HCT116 (cell line): ENCODE measurements around the gene UCK1. TPM values are rescaled to one million over a fixed set of nuclear protein-coding genes. Genes with fewer than 3 reads are reported as not detected.

ENCODE experiments used
- ATAC-seq: fragments of 200-7000 bp; cut with Tn5 transposase; 2 replicates; pipeline ENCODE4 v1.9.1; 2020; ENCODE audit warnings: mild to moderate bottlenecking, moderate library complexity
- BruUV-seq: library from RNA; stranded (reverse); fragments of 400-500 nt; replicated peaks from 2 replicates; lab custom pipeline; 2021; lab: Mats Ljungman, UMichigan
- CTCF ChIA-PET: fragments of 300-600 bp; sonication (Branson Sonifier 250); formaldehyde crosslinking; loops from one replicate; lab custom pipeline; 2021; ENCODE audit warnings: antibody characterized with exemption; lab: Charles Lee
- POLR2A ChIA-PET: fragments of 300-600, 350-600 bp; sonication (Branson Sonifier 250); formaldehyde crosslinking; loops from one replicate; lab custom pipeline; 2021; ENCODE audit warnings: antibody characterized with exemption; lab: Charles Lee
- RAD21 ChIA-PET, 2 experiments: fragments of 300-600 bp; sonication (Branson Sonifier 250); formaldehyde crosslinking; loops; one replicate each; lab custom pipeline; 2023; ENCODE audit warnings: low total read pairs in 2 of 2; ENCODE audit not compliant: uncharacterized antibody in 2 of 2, unreplicated experiment in 2 of 2, low non-redundant PET in 1 of 2; lab: Charles Lee
- DNase-seq: peaks from one replicate; pipeline ENCODE4 v3.0.0-alpha.2; 2010; ENCODE audit warnings: low read depth, low spot score
- H2AFZ ChIP-seq: fragments of 200-600 bp; shearing (Covaris generic), sonication (generic); 2 replicates; pipeline ENCODE4 v1.6.1; 2017; ENCODE audit warnings: low read depth, mixed run types, mixed read lengths, antibody characterized with exemption, low read length; ENCODE audit not compliant: poor library complexity, severe bottlenecking
- H3K27ac ChIP-seq: 2 replicates; pipeline ENCODE4 v1.5.1; 2012; ENCODE audit warnings: low read depth, low read length
- H3K27me3 ChIP-seq: fragments of 200-600 bp; sonication (generic); 2 replicates; pipeline ENCODE4 v1.6.1; 2016; ENCODE audit warnings: mixed run types, low read length, mixed read lengths; ENCODE audit not compliant: insufficient read depth
- H3K36me3 ChIP-seq, 2 experiments: fragments of 200-500 bp in 1 of 2; fragments of 200-600 bp in 1 of 2; sonication (Bioruptor generic) in 1 of 2; sonication (generic) in 1 of 2; 2 replicates each; pipeline versions ENCODE4 v1.5.1 to v1.6.1; 2014 to 2016; ENCODE audit warnings: low read length in 2 of 2, inconsistent platforms in 1 of 2, mixed read lengths in 1 of 2, mixed run types in 1 of 2; ENCODE audit not compliant: insufficient read depth in 2 of 2, control insufficient read depth in 1 of 2
- H3K4me1 ChIP-seq, 2 experiments: fragments of 200-600 bp in 1 of 2; sonication (generic) in 1 of 2; 2 replicates each; pipeline versions ENCODE4 v1.5.1 to v1.6.1; 2012 to 2017; ENCODE audit warnings: low read length in 2 of 2, inconsistent platforms in 1 of 2, mild to moderate bottlenecking in 1 of 2, mixed read lengths in 1 of 2, mixed run types in 1 of 2, moderate library complexity in 1 of 2; ENCODE audit not compliant: insufficient read depth in 2 of 2, control insufficient read depth in 1 of 2
- H3K4me2 ChIP-seq: fragments of 200-600 bp; sonication (generic); 2 replicates; pipeline ENCODE4 v1.6.1; 2017; ENCODE audit warnings: mixed run types, low read length, mixed read lengths
- H3K4me3 ChIP-seq, 2 experiments: fragments of 200-600 bp in 1 of 2; sonication (generic) in 1 of 2; replicated peaks in 1 of 2; 2 replicates each; pipeline ENCODE4 v1.5.1; 2011 to 2016; ENCODE audit warnings: low read length in 2 of 2, control low read depth in 1 of 2, low read depth in 1 of 2, mild to moderate bottlenecking in 1 of 2, mixed read lengths in 1 of 2, mixed run types in 1 of 2
- H3K79me2 ChIP-seq: fragments of 200-600 bp; sonication (generic); 2 replicates; pipeline ENCODE4 v1.6.1; 2017; ENCODE audit warnings: mild to moderate bottlenecking, mixed run types, low read length, moderate library complexity, mixed read lengths; ENCODE audit not compliant: insufficient read depth
- H3K9ac ChIP-seq: fragments of 200-600 bp; sonication (generic); 2 replicates; pipeline ENCODE4 v1.6.1; 2016; ENCODE audit warnings: low read length, mixed read lengths
- H3K9me2 ChIP-seq: fragments of 200-600 bp; sonication (generic), shearing (Covaris generic); 2 replicates; pipeline ENCODE4 v1.6.1; 2017; ENCODE audit warnings: mixed run types, mild to moderate bottlenecking, moderate library complexity; ENCODE audit not compliant: insufficient read depth
- H3K9me3 ChIP-seq, 2 experiments: fragments of 200-500 bp in 1 of 2; fragments of 200-600 bp in 1 of 2; sonication (Bioruptor generic) in 1 of 2; sonication (generic) in 1 of 2; 2 replicates each; pipeline ENCODE4 v1.6.1; 2014 to 2017; ENCODE audit warnings: low read length in 2 of 2, mixed read lengths in 2 of 2, inconsistent platforms in 1 of 2, low read depth in 1 of 2, mild to moderate bottlenecking in 1 of 2, mixed run types in 1 of 2, moderate library complexity in 1 of 2; ENCODE audit not compliant: control insufficient read depth in 1 of 2, insufficient read depth in 1 of 2
- H4K20me1 ChIP-seq: fragments of 200-600 bp; sonication (generic), shearing (Covaris generic); 2 replicates; pipeline ENCODE4 v1.6.1; 2017; ENCODE audit warnings: mixed run types, mild to moderate bottlenecking, moderate library complexity; ENCODE audit not compliant: insufficient read depth
- CBX3 ChIP-seq: IDR thresholded peaks from 2 replicates; pipeline ENCODE4 v1.6.1; 2012; ENCODE audit warnings: low read depth
- EGR1 ChIP-seq: IDR thresholded peaks from 2 replicates; pipeline ENCODE4 v1.6.1; 2012; ENCODE audit warnings: low read depth
- EZH2 ChIP-seq: fragments of 200-600 bp; sonication (generic); IDR thresholded peaks from 2 replicates; pipeline ENCODE4 v1.6.1; 2017; ENCODE audit warnings: antibody characterized with exemption, mixed run types
- FOSL1 ChIP-seq: IDR thresholded peaks from 2 replicates; pipeline ENCODE4 v1.6.1; 2012; ENCODE audit warnings: low read depth
- POLR2A ChIP-seq: IDR thresholded peaks from 2 replicates; pipeline ENCODE4 v1.7.0; 2011; ENCODE audit warnings: borderline replicate concordance; ENCODE audit not compliant: insufficient read depth, insufficient read length; ENCODE audit errors: extremely low read depth
- POLR2AphosphoS5 ChIP-seq: IDR thresholded peaks from 2 replicates; pipeline ENCODE4 v1.6.1; 2011; ENCODE audit warnings: mild to moderate bottlenecking, low read depth, low read length, moderate library complexity
- SIN3A ChIP-seq: IDR thresholded peaks from 2 replicates; pipeline ENCODE4 v1.6.1; 2012; ENCODE audit warnings: low read depth
- TCF7L2 ChIP-seq: IDR thresholded peaks from 2 replicates; pipeline ENCODE4 v1.7.0; 2011; ENCODE audit warnings: borderline replicate concordance, inconsistent platforms; ENCODE audit not compliant: insufficient read depth, insufficient read length; ENCODE audit errors: extremely low read depth
- ZFX ChIP-seq: fragments of 450-650 bp; IDR thresholded peaks from 2 replicates; pipeline ENCODE4 v1.6.1; 2017
- ZNF274 ChIP-seq: fragments of 200-500 bp; sonication (Bioruptor generic); IDR thresholded peaks from 2 replicates; pipeline ENCODE4 v1.6.1; 2014; ENCODE audit warnings: mild to moderate bottlenecking, low read depth, low read length, inconsistent platforms
- intact Hi-C: fragments of 100-400 bp; cut with micrococcal nuclease; formaldehyde crosslinking; loops from 2 replicates; pipeline ENCODE4 v1.10.0; 2022
- total RNA-seq: library from RNA; stranded (reverse); gene quantifications from one replicate; pipeline ENCODE4 v1.2.1, GENCODE V29; 2021; ENCODE audit not compliant: unreplicated experiment
- TF ChIP-seq, protein P1 (sequence below): IDR thresholded peaks from 2 replicates; pipeline ENCODE4 v1.6.1; 2011; ENCODE audit warnings: mild to moderate bottlenecking, low read length, moderate library complexity; ENCODE audit not compliant: insufficient replicate concordance; ENCODE audit errors: extremely low read depth
- TF ChIP-seq, protein P2 (sequence below), 3 experiments: fragments of 200-600 bp in 1 of 3; sonication (generic) in 1 of 3; IDR thresholded peaks in 2 of 3; conservative IDR thresholded peaks in 1 of 3; 2 replicates each; pipeline ENCODE4 v1.5.1; 2012 to 2017; ENCODE audit warnings: low read depth in 2 of 3, low read length in 2 of 3, antibody characterized with exemption in 1 of 3, borderline replicate concordance in 1 of 3, control low read depth in 1 of 3, mild to moderate bottlenecking in 1 of 3, mixed read lengths in 1 of 3, mixed run types in 1 of 3, moderate library complexity in 1 of 3; ENCODE audit not compliant: insufficient read depth in 1 of 3
- TF ChIP-seq, protein P3 (sequence below): IDR thresholded peaks from 2 replicates; pipeline ENCODE4 v1.6.1; 2012; ENCODE audit warnings: low read depth
- TF ChIP-seq, protein P4 (sequence below): IDR thresholded peaks from 2 replicates; pipeline ENCODE4 v1.6.1; 2012
- TF ChIP-seq, protein P5 (sequence below): IDR thresholded peaks from 2 replicates; pipeline ENCODE4 v1.6.1; 2012

UCK1 gene
- total RNA-seq, 1 experiment from 2014 or later = 17.5 TPM

DNA sequence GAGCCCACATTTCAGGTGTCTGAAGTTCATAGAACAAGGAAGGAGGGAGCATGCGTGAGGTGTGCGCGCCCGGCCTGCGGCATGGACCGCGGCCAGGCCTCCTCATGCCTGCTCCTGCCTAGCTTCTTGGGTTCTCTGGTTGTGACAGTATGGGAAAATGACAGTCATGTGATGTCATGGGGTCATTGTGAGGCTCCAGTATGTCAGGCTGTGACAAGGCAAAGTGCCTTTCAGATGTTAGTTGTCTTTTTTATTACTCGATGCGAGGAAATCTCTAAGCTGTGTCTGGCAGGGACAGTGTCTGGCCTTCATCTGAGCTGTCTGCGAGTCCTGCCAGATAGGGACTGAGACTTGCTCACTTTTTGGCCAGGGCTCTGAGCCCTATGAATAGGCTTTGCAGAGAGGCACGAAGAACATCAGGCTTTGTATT lies 13.3 kb downstream of the UCK1 start (continued):
- TF ChIP-seq, protein P1, sequence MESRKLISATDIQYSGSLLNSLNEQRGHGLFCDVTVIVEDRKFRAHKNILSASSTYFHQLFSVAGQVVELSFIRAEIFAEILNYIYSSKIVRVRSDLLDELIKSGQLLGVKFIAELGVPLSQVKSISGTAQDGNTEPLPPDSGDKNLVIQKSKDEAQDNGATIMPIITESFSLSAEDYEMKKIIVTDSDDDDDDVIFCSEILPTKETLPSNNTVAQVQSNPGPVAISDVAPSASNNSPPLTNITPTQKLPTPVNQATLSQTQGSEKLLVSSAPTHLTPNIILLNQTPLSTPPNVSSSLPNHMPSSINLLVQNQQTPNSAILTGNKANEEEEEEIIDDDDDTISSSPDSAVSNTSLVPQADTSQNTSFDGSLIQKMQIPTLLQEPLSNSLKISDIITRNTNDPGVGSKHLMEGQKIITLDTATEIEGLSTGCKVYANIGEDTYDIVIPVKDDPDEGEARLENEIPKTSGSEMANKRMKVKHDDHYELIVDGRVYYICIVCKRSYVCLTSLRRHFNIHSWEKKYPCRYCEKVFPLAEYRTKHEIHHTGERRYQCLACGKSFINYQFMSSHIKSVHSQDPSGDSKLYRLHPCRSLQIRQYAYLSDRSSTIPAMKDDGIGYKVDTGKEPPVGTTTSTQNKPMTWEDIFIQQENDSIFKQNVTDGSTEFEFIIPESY = no peak
- no peak for TF ChIP-seq ZNF274

DNA sequence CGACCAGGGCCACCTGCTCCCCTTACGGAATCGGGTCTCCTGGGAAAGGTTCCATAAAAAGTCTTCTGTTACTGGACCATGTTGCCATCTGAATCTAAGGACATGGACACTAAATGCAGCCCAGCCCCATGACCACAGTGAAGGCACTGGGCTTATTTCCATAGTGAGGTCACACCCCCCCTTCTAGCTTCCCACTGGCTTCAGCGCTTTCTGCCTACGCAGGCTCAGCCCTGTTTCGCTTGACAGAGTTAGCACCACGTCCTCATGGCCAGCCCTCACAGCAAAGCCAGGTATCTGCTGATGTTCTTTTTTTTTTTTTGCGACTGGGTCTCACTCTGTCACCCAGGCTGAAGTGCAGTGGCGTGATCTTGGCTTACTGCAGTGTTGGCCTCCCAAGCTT lies 14.1 kb downstream of the UCK1 start:
- RAD21 ChIA-PET = no interaction called here
- H3K9ac ChIP-seq = no peak overlapping the region
- H3K27me3 ChIP-seq = no peaks in the 10 kb centered on the region
- H3K4me2 ChIP-seq = no peak overlapping the region
- ATAC-seq = no peak
- H3K9me2 ChIP-seq = no peaks in the 10 kb centered on the region
- no peaks in the 10 kb centered on the region for H4K20me1 ChIP-seq
- BruUV-seq = no TSS peak
- H3K9me3 ChIP-seq = no peaks in the 10 kb centered on the region
- POLR2A ChIA-PET = no interaction called here
- no peak overlapping the region for H3K4me3 ChIP-seq
- intact Hi-C loops = no loop called here
- CTCF ChIA-PET = no interaction called here
- H3K4me1 ChIP-seq = no peaks in the 10 kb centered on the region
- no peak overlapping the region for H2AFZ ChIP-seq
- H3K36me3 ChIP-seq = peaks cover 21 to 42% of the 10 kb centered on the region in 2 experiments
- H3K27ac ChIP-seq = no peak overlapping the region
- DNase-seq = no peak
- H3K79me2 ChIP-seq = no peaks in the 10 kb centered on the region
- TF ChIP-seq, protein P2, sequence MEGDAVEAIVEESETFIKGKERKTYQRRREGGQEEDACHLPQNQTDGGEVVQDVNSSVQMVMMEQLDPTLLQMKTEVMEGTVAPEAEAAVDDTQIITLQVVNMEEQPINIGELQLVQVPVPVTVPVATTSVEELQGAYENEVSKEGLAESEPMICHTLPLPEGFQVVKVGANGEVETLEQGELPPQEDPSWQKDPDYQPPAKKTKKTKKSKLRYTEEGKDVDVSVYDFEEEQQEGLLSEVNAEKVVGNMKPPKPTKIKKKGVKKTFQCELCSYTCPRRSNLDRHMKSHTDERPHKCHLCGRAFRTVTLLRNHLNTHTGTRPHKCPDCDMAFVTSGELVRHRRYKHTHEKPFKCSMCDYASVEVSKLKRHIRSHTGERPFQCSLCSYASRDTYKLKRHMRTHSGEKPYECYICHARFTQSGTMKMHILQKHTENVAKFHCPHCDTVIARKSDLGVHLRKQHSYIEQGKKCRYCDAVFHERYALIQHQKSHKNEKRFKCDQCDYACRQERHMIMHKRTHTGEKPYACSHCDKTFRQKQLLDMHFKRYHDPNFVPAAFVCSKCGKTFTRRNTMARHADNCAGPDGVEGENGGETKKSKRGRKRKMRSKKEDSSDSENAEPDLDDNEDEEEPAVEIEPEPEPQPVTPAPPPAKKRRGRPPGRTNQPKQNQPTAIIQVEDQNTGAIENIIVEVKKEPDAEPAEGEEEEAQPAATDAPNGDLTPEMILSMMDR (IDR thresholded peaks at IDR 0.05 in 2 of 3, conservative IDR thresholded peaks at IDR 0.05 in 1 of 3; ENCODE audit: borderline replicate concordance in 1 of 3, insufficient read depth in 1 of 3, low read depth in 2 of 3, low read length in 2 of 3) = no peak
- no peak for TF ChIP-seq EZH2
- TF ChIP-seq TCF7L2 = no peak
- TF ChIP-seq ZNF274 = no peak
- TF ChIP-seq, protein P1 = no peak
- no peak for TF ChIP-seq SIN3A
- no peak for TF ChIP-seq POLR2A
- TF ChIP-seq, protein P3, sequence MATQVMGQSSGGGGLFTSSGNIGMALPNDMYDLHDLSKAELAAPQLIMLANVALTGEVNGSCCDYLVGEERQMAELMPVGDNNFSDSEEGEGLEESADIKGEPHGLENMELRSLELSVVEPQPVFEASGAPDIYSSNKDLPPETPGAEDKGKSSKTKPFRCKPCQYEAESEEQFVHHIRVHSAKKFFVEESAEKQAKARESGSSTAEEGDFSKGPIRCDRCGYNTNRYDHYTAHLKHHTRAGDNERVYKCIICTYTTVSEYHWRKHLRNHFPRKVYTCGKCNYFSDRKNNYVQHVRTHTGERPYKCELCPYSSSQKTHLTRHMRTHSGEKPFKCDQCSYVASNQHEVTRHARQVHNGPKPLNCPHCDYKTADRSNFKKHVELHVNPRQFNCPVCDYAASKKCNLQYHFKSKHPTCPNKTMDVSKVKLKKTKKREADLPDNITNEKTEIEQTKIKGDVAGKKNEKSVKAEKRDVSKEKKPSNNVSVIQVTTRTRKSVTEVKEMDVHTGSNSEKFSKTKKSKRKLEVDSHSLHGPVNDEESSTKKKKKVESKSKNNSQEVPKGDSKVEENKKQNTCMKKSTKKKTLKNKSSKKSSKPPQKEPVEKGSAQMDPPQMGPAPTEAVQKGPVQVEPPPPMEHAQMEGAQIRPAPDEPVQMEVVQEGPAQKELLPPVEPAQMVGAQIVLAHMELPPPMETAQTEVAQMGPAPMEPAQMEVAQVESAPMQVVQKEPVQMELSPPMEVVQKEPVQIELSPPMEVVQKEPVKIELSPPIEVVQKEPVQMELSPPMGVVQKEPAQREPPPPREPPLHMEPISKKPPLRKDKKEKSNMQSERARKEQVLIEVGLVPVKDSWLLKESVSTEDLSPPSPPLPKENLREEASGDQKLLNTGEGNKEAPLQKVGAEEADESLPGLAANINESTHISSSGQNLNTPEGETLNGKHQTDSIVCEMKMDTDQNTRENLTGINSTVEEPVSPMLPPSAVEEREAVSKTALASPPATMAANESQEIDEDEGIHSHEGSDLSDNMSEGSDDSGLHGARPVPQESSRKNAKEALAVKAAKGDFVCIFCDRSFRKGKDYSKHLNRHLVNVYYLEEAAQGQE = no peak
- TF ChIP-seq POLR2AphosphoS5 = no peak
- no peak for TF ChIP-seq EGR1
- TF ChIP-seq FOSL1 = no peak
- TF ChIP-seq ZFX = no peak
- TF ChIP-seq, protein P4, sequence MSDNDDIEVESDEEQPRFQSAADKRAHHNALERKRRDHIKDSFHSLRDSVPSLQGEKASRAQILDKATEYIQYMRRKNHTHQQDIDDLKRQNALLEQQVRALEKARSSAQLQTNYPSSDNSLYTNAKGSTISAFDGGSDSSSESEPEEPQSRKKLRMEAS = no peak
- no peak for TF ChIP-seq CBX3
- TF ChIP-seq, protein P5, sequence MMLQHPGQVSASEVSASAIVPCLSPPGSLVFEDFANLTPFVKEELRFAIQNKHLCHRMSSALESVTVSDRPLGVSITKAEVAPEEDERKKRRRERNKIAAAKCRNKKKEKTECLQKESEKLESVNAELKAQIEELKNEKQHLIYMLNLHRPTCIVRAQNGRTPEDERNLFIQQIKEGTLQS = no peak
